Brain microvascular endothelial cell (primary cell): Measurements from ENCODE around the gene CLECL1.
"Not testable (repeated sequence)": the region's sequence is repeated elsewhere in the genome, so short reads cannot be mapped to it uniquely, and the experiment has no call there.

Source experiments
- DNase-seq: peaks from one replicate; pipeline ENCODE4 v3.0.0-alpha.2; 2020
- H3K27ac ChIP-seq: fragments of 250-450 bp; sonication (Bioruptor Pico); 2 replicates; pipeline ENCODE4 v1.5.1; 2020; ENCODE audit warnings: mild to moderate bottlenecking, moderate library complexity
- H3K27me3 ChIP-seq: fragments of 250-450 bp; sonication (Bioruptor Pico); replicated peaks from 2 replicates; pipeline ENCODE4 v1.5.1; 2020; ENCODE audit warnings: mild to moderate bottlenecking
- H3K36me3 ChIP-seq: fragments of 250-450 bp; sonication (Bioruptor Pico); replicated peaks from 2 replicates; pipeline ENCODE4 v1.5.1; 2020; ENCODE audit warnings: mild to moderate bottlenecking
- H3K4me3 ChIP-seq: 2 replicates; pipeline ENCODE4 v1.5.1; 2011; ENCODE audit warnings: low read depth, mild to moderate bottlenecking, control low read depth, low read length, moderate library complexity
- CTCF ChIP-seq: IDR thresholded peaks from 2 replicates; pipeline ENCODE4 v1.5.1; 2011; ENCODE audit warnings: low read depth, mild to moderate bottlenecking, moderate library complexity, low read length, control low read depth, inconsistent platforms; ENCODE audit errors: missing control alignments
- in situ Hi-C: cut with HindIII; loops from 2 replicates; pipeline ENCODE4 v1.10.0; 2017; ENCODE audit warnings: low sequenced_read_pairs, low pct_ligation_motif_present

Gene CLECL1

GRCh38 chr12:9706086-9706685 is 26.7 kb downstream of the CLECL1 start:
- Histone ChIP-seq H3K4me3 (no peak overlapping the region), H3K36me3 (no peaks in the 10 kb centered on the region), H3K27me3 (no peaks in the 10 kb centered on the region), H3K27ac (no peak overlapping the region)
- in situ Hi-C loops: loop anchor here (10.0 kb wide), 1 partner anchor 71 kb away; no protein-coding TSS in a partner anchor
- TF ChIP-seq CTCF: no peak
- no peak for DNase-seq

GRCh38 chr12:9704561-9704960 is 28.3 kb downstream of the CLECL1 start:
- in situ Hi-C loops: loop anchor here (10.0 kb wide), 1 partner anchor 70 kb away; no protein-coding TSS in a partner anchor
- DNase-seq, H3K36me3 ChIP-seq, H3K4me3 ChIP-seq, H3K27ac ChIP-seq, H3K27me3 ChIP-seq: not testable (repeated sequence)

- no peaks in the 10 kb centered on the region for H3K36me3 ChIP-seq
Measured at GRCh38 chr12:9702255-9702654, 30.6 kb downstream of the CLECL1 start.

GRCh38 chr12:9701380-9702154 is 31.3 kb downstream of the CLECL1 start:
- no peak for TF ChIP-seq CTCF
- Histone ChIP-seq H3K36me3 (no peaks in the 10 kb centered on the region), H3K27me3 (no peaks in the 10 kb centered on the region), H3K4me3 (no peak overlapping the region), H3K27ac (no peak overlapping the region)
- in situ Hi-C loops: loop anchor here (10.0 kb wide), 1 partner anchor 67 kb away; no protein-coding TSS in a partner anchor
- no peak for DNase-seq

More at GRCh38 chr12:9702255-9702654, 30.6 kb downstream of the CLECL1 start:
- TF ChIP-seq CTCF: no peak
- H3K4me3 ChIP-seq: no peak overlapping the region
- no peak for DNase-seq
- H3K27ac ChIP-seq: no peak overlapping the region
- in situ Hi-C loops: loop anchor here (10.0 kb wide), 1 partner anchor 67 kb away; no protein-coding TSS in a partner anchor
- no peaks in the 10 kb centered on the region for H3K27me3 ChIP-seq

- Histone ChIP-seq H3K27ac (no peak overlapping the region), H3K4me3 (no peak overlapping the region), H3K36me3 (no peaks in the 10 kb centered on the region), H3K27me3 (no peaks in the 10 kb centered on the region)
- no peak for TF ChIP-seq CTCF
- in situ Hi-C loops: loop anchor here (10.0 kb wide), 1 partner anchor 66 kb away; no protein-coding TSS in a partner anchor
- no peak for DNase-seq
Measured at GRCh38 chr12:9700606-9700956, 32.3 kb downstream of the CLECL1 start.

- Histone ChIP-seq H3K36me3 (no peaks in the 10 kb centered on the region), H3K27me3 (no peaks in the 10 kb centered on the region), H3K27ac (no peak overlapping the region), H3K4me3 (no peak overlapping the region)
- TF ChIP-seq CTCF: no peak
- DNase-seq: no peak
- in situ Hi-C loops: loop anchor here (10.0 kb wide), 1 partner anchor 65 kb away; no protein-coding TSS in a partner anchor
Measured at GRCh38 chr12:9699898-9700605, 32.8 kb downstream of the CLECL1 start.
